Kidney tubule cell (primary cell): ENCODE data around the gene TUG1.
A peak's percentile ranks its signal among the peaks of the same experiment; 100 is the strongest.

Experiments
- DNase-seq: peaks from one replicate; pipeline ENCODE4 v3.0.0-alpha.2; 2018; ENCODE audit warnings: low spot score

The TUG1 gene

GRCh38 chr22:30947816-30948454, 21.1 kb upstream of the TUG1 start:
- DNase-seq: peak; percentile 32

- no peak for DNase-seq
These were observed 20.1 kb upstream of the TUG1 start for GRCh38 chr22:30948930-30949342.

- no peak for DNase-seq
These were observed 19.0 kb upstream of the TUG1 start for GRCh38 chr22:30949934-30950660.

- DNase-seq: no peak
These were observed 15.9 kb upstream of the TUG1 start for GRCh38 chr22:30953206-30953605.

GRCh38 chr22:30955153-30955552, 13.9 kb upstream of the TUG1 start:
- DNase-seq: no peak

GRCh38 chr22:30964858-30965257, 4.2 kb upstream of the TUG1 start:
- DNase-seq: no peak

GRCh38 chr22:30968015-30968923, 796 bp upstream of the TUG1 start, which contains the start of gene MORC2:
MORC2 (minus strand) TSS chr22:30968774; CDS start chr22:30967889, 885 bp downstream.
- no peak for DNase-seq

- peak; percentile 52 for DNase-seq
These were observed 679 bp downstream of the TUG1 start for GRCh38 chr22:30969532-30970355.

- no peak for DNase-seq
These were observed 1.3 kb downstream of the TUG1 start for GRCh38 chr22:30970356-30970746.

GRCh38 chr22:30978304-30978962, 9.4 kb downstream of the TUG1 start:
- DNase-seq: no peak

GRCh38 chr22:30979932-30980331, 10.9 kb downstream of the TUG1 start:
- no peak for DNase-seq

GRCh38 chr22:30982512-30982911, 13.4 kb downstream of the TUG1 start:
- DNase-seq: no peak

- DNase-seq: no peak
These were observed 15.3 kb downstream of the TUG1 start for GRCh38 chr22:30984317-30984716.

GRCh38 chr22:30985561-30986208, 16.6 kb downstream of the TUG1 start:
- no peak for DNase-seq

GRCh38 chr22:30989474-30989873, 20.4 kb downstream of the TUG1 start:
- no peak for DNase-seq

- DNase-seq: no peak
These were observed 21.6 kb downstream of the TUG1 start for GRCh38 chr22:30990690-30991089.

GRCh38 chr22:30992565-30992964, 23.5 kb downstream of the TUG1 start:
- DNase-seq: no peak

GRCh38 chr22:30994960-30995359, 25.9 kb downstream of the TUG1 start:
- no peak for DNase-seq

- no peak for DNase-seq
These were observed 27.4 kb downstream of the TUG1 start for GRCh38 chr22:30996462-30996861.

GRCh38 chr22:30998329-30998728, 29.3 kb downstream of the TUG1 start:
- DNase-seq: no peak
